ENCODE results near the gene WNT7B.

The WNT7B gene

GRCh38 chr22:45952553-45952952, 24.4 kb downstream of the WNT7B start:
- Histone ChIP-seq H3K4me2 (no peak overlapping the region), H4K20me1 (ENCODE audit: insufficient read depth) (no peaks in the 10 kb centered on the region), H3K9ac (no peak overlapping the region), H3K4me3 (IDR thresholded peaks at IDR 0.05; ENCODE audit: insufficient read depth, low read depth, low read length) (no peak overlapping the region), H3K79me2 (ENCODE audit: insufficient read depth, low read depth) (no peaks in the 10 kb centered on the region), H3K4me1 (ENCODE audit: low read depth, poor library complexity, severe bottlenecking) (no peaks in the 10 kb centered on the region), H2AFZ (ENCODE audit: low read depth) (no peak overlapping the region), H3K36me3 (ENCODE audit: insufficient read depth) (no peaks in the 10 kb centered on the region), H3K27ac (no peak overlapping the region), H3K27me3 (ENCODE audit: insufficient read depth, low read depth) (peaks cover 83% of the 10 kb centered on the region)
- no peak for TF ChIP-seq CTCF (conservative IDR thresholded peaks at IDR 0.05; ENCODE audit: low read depth, low read length)

- no peak for TF ChIP-seq CTCF (conservative IDR thresholded peaks at IDR 0.05; ENCODE audit: low read depth, low read length)
- Histone ChIP-seq H3K4me2 (no peak overlapping the region), H3K27me3 (ENCODE audit: insufficient read depth, low read depth) (peaks cover 83% of the 10 kb centered on the region), H3K36me3 (ENCODE audit: insufficient read depth) (no peaks in the 10 kb centered on the region), H4K20me1 (ENCODE audit: insufficient read depth) (no peaks in the 10 kb centered on the region), H3K79me2 (ENCODE audit: insufficient read depth, low read depth) (no peaks in the 10 kb centered on the region), H3K9ac (no peak overlapping the region), H3K4me3 (IDR thresholded peaks at IDR 0.05; ENCODE audit: insufficient read depth, low read depth, low read length) (no peak overlapping the region), H3K27ac (no peak overlapping the region), H2AFZ (ENCODE audit: low read depth) (no peak overlapping the region), H3K4me1 (ENCODE audit: low read depth, poor library complexity, severe bottlenecking) (no peaks in the 10 kb centered on the region)
Measured at GRCh38 chr22:45952151-45952550, 24.8 kb downstream of the WNT7B start.

- Histone ChIP-seq H3K4me1 (ENCODE audit: low read depth, poor library complexity, severe bottlenecking) (no peaks in the 10 kb centered on the region), H3K27ac (no peak overlapping the region), H3K27me3 (ENCODE audit: insufficient read depth, low read depth) (peaks cover 81% of the 10 kb centered on the region), H2AFZ (ENCODE audit: low read depth) (no peak overlapping the region), H3K79me2 (ENCODE audit: insufficient read depth, low read depth) (no peaks in the 10 kb centered on the region), H3K9ac (no peak overlapping the region), H3K36me3 (ENCODE audit: insufficient read depth) (no peaks in the 10 kb centered on the region), H3K4me3 (IDR thresholded peaks at IDR 0.05; ENCODE audit: insufficient read depth, low read depth, low read length) (no peak overlapping the region), H4K20me1 (ENCODE audit: insufficient read depth) (no peaks in the 10 kb centered on the region), H3K4me2 (no peak overlapping the region)
- no peak for TF ChIP-seq CTCF (conservative IDR thresholded peaks at IDR 0.05; ENCODE audit: low read depth, low read length)
Measured at GRCh38 chr22:45949891-45950290, 27.1 kb downstream of the WNT7B start.

GRCh38 chr22:45949258-45949870, 27.6 kb downstream of the WNT7B start:
- H3K4me1 ChIP-seq (ENCODE audit: low read depth, poor library complexity, severe bottlenecking): no peaks in the 10 kb centered on the region
- no peak overlapping the region for H3K27ac ChIP-seq
- no peaks in the 10 kb centered on the region for H3K79me2 ChIP-seq (ENCODE audit: insufficient read depth, low read depth)
- H3K36me3 ChIP-seq (ENCODE audit: insufficient read depth): no peaks in the 10 kb centered on the region
- H3K27me3 ChIP-seq (ENCODE audit: insufficient read depth, low read depth): peaks cover 81% of the 10 kb centered on the region
- TF ChIP-seq CTCF (conservative IDR thresholded peaks at IDR 0.05; ENCODE audit: low read depth, low read length): no peak
- no peaks in the 10 kb centered on the region for H4K20me1 ChIP-seq (ENCODE audit: insufficient read depth)
- H3K4me3 ChIP-seq (IDR thresholded peaks at IDR 0.05; ENCODE audit: insufficient read depth, low read depth, low read length): no peak overlapping the region
- no peak overlapping the region for H2AFZ ChIP-seq (ENCODE audit: low read depth)
- H3K9ac ChIP-seq: no peak overlapping the region
- H3K4me2 ChIP-seq: no peak overlapping the region
